Measurements from ENCODE around the gene CSRP2.

CSRP2 gene

DNA sequence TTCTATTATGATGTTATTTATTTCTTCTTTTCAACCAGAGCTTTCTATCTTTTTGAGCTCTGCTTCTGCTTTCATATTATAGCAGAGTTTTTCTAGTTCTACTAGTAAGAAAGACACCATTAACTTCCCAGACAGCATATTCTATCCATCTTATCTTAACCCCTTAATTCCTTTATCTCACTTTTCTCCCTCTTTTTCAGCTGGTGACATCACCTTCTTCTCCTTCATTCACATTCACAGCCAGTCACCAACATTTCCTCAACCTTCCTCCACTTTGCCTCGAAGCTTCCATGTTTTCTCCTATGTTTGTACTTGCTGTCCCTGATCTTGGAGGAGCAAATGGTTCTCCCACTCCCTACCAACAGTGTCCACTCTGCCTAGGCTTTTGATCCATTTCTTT is 3.5 kb upstream of the CSRP2 start:
- no peak for DNase-seq (ENCODE audit: low read depth)
- no peak overlapping the region for H3K4me3 ChIP-seq (ENCODE audit: control insufficient read depth, low read depth, low read length)
- TF ChIP-seq CTCF (IDR thresholded peaks at IDR 0.05; ENCODE audit: control insufficient read depth, insufficient read depth, low read depth, low read length, missing control alignments): no peak

DNA sequence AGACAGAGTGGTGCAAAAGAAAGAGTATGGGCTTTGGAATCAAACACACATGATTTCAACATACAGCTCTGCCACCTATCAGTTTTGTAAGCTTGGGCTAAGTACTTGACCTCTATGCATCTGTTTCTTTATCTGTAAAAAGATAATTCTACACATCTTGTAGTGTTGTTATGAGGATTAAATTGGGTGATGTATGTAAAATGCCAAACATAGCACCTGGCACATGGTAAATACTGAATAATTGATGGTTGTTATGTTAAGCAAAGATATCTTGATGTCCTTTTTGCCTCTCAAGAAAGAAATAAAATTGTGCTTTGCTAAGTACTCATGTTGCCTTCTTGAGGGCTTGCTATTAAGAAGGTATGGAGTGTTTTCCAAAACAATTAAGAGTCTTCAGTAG is 2.3 kb upstream of the CSRP2 start:
- no peak overlapping the region for H3K4me3 ChIP-seq (ENCODE audit: control insufficient read depth, low read depth, low read length)
- DNase-seq (ENCODE audit: low read depth): no peak

GRCh38 chr12:76880519-76881023 is 1.8 kb upstream of the CSRP2 start:
- TF ChIP-seq CTCF (IDR thresholded peaks at IDR 0.05; ENCODE audit: control insufficient read depth, insufficient read depth, low read depth, low read length, missing control alignments): no peak
- no peak overlapping the region for H3K4me3 ChIP-seq (ENCODE audit: control insufficient read depth, low read depth, low read length)
- DNase-seq (ENCODE audit: low read depth): no peak

More for the DNA sequence above, 2.3 kb upstream of the CSRP2 start:
- TF ChIP-seq CTCF (IDR thresholded peaks at IDR 0.05; ENCODE audit: control insufficient read depth, insufficient read depth, low read depth, low read length, missing control alignments): no peak

- no peak for TF ChIP-seq CTCF (IDR thresholded peaks at IDR 0.05; ENCODE audit: control insufficient read depth, insufficient read depth, low read depth, low read length, missing control alignments)
- peak overlapping the region; percentile 87 for H3K4me3 ChIP-seq (ENCODE audit: control insufficient read depth, low read depth, low read length)
- DNase-seq (ENCODE audit: low read depth): no peak
These were observed 1.1 kb upstream of the CSRP2 start for GRCh38 chr12:76879710-76880518.

GRCh38 chr12:76878099-76878898 is 520 bp downstream of the CSRP2 start:
- H3K4me3 ChIP-seq (ENCODE audit: control insufficient read depth, low read depth, low read length): peak overlapping the region; percentile 87
- peak; percentile 23 for TF ChIP-seq CTCF (IDR thresholded peaks at IDR 0.05; ENCODE audit: control insufficient read depth, insufficient read depth, low read depth, low read length, missing control alignments)
- no peak for DNase-seq (ENCODE audit: low read depth)

DNA sequence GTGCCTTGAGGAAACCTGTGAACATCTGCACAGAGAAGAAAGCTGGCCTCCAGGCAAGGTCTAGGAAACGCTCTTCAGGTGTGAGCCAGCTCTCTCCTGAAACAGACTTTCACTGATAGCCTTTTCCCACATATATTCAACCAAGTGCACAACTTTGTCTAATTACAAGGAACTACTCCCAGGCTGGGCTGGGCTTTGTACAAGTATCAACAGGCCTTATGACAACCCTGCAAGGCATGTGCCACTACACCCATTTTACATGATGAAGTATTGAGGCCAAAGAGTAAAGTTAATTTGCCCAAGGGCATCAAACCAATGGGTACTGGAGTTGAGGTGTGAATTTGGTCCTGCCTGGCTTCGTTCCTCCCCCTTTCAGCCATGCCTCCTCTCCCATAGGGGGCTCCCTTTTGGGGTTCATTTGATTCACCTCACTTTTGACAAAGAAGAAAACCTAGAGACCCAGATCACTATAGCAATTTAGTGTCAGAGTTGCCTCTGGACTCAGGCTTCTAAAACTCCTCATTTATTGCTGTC is 2.1 kb downstream of the CSRP2 start:
- no peak for DNase-seq (ENCODE audit: low read depth)
- no peak overlapping the region for H3K4me3 ChIP-seq (ENCODE audit: control insufficient read depth, low read depth, low read length)
- TF ChIP-seq CTCF (IDR thresholded peaks at IDR 0.05; ENCODE audit: control insufficient read depth, insufficient read depth, low read depth, low read length, missing control alignments): no peak

Measured in AG09309 (cell line).